Cardiac fibroblast (primary cell): ENCODE data around the gene SEMA4D.
A peak's percentile ranks its signal among the peaks of the same experiment; 100 is the strongest.
"Not testable (repeated sequence)": the region's sequence is repeated elsewhere in the genome, so short reads cannot be mapped to it uniquely, and the experiment has no call there.

Experiments
- DNase-seq, 2 donors: peaks; one replicate each; pipeline versions ENCODE4 v3.0.0 to v3.0.0-alpha.2; 2010; ENCODE audit warnings: low read depth in 2 of 2
- H3K4me3 ChIP-seq, 2 donors: replicated peaks in 1 of 2; 1 replicate in 1 of 2; 2 replicates in 1 of 2; pipeline ENCODE4 v1.5.1; 2011; ENCODE audit warnings: low read depth in 2 of 2, low read length in 2 of 2, mild to moderate bottlenecking in 2 of 2, moderate library complexity in 1 of 2
- CTCF ChIP-seq: IDR thresholded peaks from one replicate; pipeline ENCODE4 v1.5.1; 2011; ENCODE audit warnings: low read depth, mild to moderate bottlenecking, low read length, inconsistent platforms

The SEMA4D gene

GRCh38 chr9:89345476-89345875 is 152.4 kb downstream of the SEMA4D start:
- DNase-seq, result no peak
- H3K4me3 ChIP-seq, result no peak overlapping the region
- TF ChIP-seq CTCF, result no peak

DNA sequence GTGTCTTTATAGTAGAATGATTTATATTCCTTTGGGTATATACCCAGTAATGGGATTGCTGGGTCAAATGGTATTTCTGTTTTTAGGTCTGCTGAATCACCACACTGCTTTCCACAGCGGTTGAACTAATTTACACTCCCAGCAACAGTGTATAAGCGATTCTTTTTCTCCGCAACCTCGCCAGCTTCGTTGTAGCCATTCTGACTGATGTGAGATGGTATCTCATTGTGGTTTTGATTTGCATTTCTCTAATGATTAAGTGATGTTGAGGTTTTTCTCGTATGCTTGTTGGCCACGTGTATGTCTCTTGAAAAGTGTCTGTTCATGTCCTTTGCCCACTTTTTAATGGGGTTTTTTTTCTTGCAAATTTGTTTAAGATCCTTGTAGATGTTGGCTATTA is 154.1 kb downstream of the SEMA4D start:
- DNase-seq, H3K4me3 ChIP-seq: not testable (repeated sequence)

DNA sequence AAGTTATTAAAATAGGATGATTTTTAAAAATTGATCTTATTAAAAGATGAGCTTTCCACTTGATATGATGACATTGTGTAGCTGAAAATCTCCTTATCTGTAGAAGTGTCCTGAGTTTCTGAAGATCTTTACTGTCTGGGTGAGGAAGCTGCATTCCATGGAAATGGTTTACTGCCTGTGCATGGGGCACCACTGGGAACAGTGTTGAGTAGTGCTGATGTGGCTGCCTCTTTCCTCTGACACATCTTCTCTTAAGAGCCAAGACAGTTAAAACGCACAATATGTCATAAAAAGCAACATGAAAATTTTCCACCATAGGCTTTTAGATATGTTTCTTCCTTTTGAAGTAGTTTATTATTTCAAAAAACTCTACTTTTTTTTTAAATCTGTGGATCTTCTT is 155.0 kb downstream of the SEMA4D start:
- TF ChIP-seq CTCF, result no peak

GRCh38 chr9:89342213-89342612 is 155.7 kb downstream of the SEMA4D start:
- no peak for TF ChIP-seq CTCF
- no peak for DNase-seq
- H3K4me3 ChIP-seq, result no peak overlapping the region

More for the DNA sequence above, 155.0 kb downstream of the SEMA4D start:
- DNase-seq, result peak in 1 of 2 donors; percentile 12
- no peak overlapping the region for H3K4me3 ChIP-seq

DNA sequence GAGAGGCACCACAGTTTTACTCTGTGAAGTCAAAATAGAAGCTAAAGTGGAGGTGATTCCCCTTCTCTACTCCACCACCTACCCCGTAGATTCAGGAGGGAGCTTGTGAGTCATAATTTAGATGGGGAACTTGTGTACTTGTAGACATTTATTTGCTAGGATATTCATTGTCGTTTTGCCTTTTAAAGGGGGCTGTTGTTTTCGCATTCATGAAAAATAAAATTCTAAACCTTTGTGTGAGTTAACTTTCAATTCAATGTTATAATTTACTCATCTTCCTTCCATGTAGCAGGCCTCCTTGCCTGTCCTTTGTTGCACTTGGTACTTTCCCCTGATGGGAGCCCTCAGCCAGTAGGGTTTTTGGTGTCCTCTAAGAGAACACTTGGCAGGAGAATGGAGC is 157.6 kb downstream of the SEMA4D start:
- no peak for TF ChIP-seq CTCF
- no peak for DNase-seq
- H3K4me3 ChIP-seq, result no peak overlapping the region

DNA sequence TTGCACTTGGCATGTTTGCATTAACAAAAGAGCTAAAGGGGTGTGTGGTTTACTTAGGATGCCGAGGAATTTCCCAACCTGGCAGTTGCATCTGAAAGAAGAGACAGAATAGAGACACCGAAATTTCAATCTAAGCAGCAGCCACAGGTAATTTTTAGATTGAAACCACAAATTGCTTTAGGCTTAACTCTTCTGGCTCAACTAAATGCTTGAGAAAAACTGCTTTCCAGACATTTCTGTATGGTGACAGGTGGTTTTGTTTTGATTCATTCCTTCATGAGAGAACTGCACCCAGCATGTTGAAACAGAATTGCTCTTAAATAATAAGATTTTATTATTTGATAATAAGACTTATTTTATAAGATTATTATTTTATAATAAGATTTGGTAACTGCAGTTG is 158.1 kb downstream of the SEMA4D start:
- TF ChIP-seq CTCF, result no peak
- no peak for DNase-seq
- no peak overlapping the region for H3K4me3 ChIP-seq

- TF ChIP-seq CTCF, result no peak
- DNase-seq, result no peak
- H3K4me3 ChIP-seq, result no peak overlapping the region
These were observed 167.4 kb downstream of the SEMA4D start for GRCh38 chr9:89330513-89330912.
